ENCODE results near the gene PHF13. TPM values are rescaled to one million over a fixed set of nuclear protein-coding genes. Genes with fewer than 3 reads are reported as not detected.

The PHF13 gene
- total and polyA plus RNA-seq, 9 of the 15 experiments (the other 6 are each of a cell fraction or from before 2014, with no cell fraction given) = 1.8 to 36.1 (median 11.7) TPM

DNA sequence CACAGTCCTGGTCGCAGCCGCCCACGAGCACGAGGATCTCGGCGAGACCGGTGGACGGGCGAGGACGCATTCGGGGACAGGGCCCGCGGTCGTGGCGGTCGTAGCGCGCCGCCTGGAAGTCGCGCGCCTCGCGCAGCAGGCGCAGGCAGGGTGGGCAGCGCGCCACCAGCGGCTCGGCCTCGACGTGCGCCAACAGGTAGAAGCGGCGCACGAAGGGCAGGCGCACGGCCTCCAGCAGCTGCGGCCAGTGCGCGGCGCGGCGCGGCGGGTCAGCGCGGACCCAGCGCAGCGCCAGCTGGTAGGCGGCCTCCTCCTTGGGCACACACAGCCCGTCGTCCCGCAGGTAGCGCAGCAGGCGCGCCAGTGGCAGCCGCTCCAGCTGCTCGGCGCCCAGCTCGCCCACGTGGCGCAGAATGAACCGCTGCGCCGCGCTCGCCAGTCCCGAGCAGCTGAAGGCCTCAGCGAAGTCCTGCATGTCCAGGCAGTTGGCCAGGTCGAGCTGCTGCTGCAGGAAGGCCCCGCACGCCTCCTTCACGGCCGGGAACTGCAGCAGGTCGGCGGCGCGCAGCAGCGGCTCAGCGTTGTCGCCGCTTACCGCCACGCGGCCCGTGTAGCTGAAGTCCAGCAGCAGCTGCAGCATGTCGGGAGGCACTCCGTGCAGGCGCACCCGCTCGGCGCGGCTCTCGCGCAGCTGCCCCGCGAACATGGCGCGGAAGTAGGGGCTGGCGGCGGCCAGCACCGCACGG, 11.4 kb upstream of the PHF13 start (continued):
- TF ChIP-seq JUND (IDR thresholded peaks at IDR 0.05; ENCODE audit: borderline replicate concordance, low read depth, low read length) = no peak
- no peak for TF ChIP-seq JUND (tag; IDR thresholded peaks at IDR 0.05; ENCODE audit: borderline replicate concordance, low read depth, low read length)
- no peak for TF ChIP-seq SMARCA4 (IDR thresholded peaks at IDR 0.05)
- no peak for TF ChIP-seq ETV1 (tag; conservative IDR thresholded peaks at IDR 0.05; ENCODE audit: low read depth)
- TF ChIP-seq SRSF9 (IDR thresholded peaks at IDR 0.05; ENCODE audit: borderline replicate concordance, low read depth, low read length) = no peak
- TF ChIP-seq SP1 (CRISPR knock-in tag; IDR thresholded peaks at IDR 0.05) = no peak
- TF ChIP-seq SMAD2 (IDR thresholded peaks at IDR 0.05; ENCODE audit: low read depth, low read length) = no peak
- TF ChIP-seq, protein P1, sequence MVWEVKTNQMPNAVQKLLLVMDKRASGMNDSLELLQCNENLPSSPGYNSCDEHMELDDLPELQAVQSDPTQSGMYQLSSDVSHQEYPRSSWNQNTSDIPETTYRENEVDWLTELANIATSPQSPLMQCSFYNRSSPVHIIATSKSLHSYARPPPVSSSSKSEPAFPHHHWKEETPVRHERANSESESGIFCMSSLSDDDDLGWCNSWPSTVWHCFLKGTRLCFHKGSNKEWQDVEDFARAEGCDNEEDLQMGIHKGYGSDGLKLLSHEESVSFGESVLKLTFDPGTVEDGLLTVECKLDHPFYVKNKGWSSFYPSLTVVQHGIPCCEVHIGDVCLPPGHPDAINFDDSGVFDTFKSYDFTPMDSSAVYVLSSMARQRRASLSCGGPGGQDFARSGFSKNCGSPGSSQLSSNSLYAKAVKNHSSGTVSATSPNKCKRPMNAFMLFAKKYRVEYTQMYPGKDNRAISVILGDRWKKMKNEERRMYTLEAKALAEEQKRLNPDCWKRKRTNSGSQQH (CRISPR knock-in tag; IDR thresholded peaks at IDR 0.05) = no peak
- TF ChIP-seq, protein P2, sequence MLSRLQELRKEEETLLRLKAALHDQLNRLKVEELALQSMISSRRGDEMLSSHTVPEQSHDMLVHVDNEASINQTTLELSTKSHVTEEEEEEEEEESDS (CRISPR knock-in tag; IDR thresholded peaks at IDR 0.05) = no peak
- no peak for TF ChIP-seq MTA1 (IDR thresholded peaks at IDR 0.05; ENCODE audit: borderline replicate concordance)
- TF ChIP-seq ASH1L (IDR thresholded peaks at IDR 0.05; ENCODE audit: borderline replicate concordance, low read depth, partially characterized antibody) = no peak
- no peak for TF ChIP-seq ZNF184 (CRISPR knock-in tag; IDR thresholded peaks at IDR 0.05)
- no peak for TF ChIP-seq CEBPG (CRISPR knock-in tag; IDR thresholded peaks at IDR 0.05)
- no peak for TF ChIP-seq CEBPG (tag; conservative IDR thresholded peaks at IDR 0.05 in 1 of 2, IDR thresholded peaks at IDR 0.05 in 1 of 2)
- no peak for TF ChIP-seq ZNF445 (CRISPR knock-in tag; IDR thresholded peaks at IDR 0.05; ENCODE audit: low read depth)
- no peak for TF ChIP-seq ESRRB (CRISPR knock-in tag; IDR thresholded peaks at IDR 0.05; ENCODE audit: borderline replicate concordance)
- no peak for TF ChIP-seq EZH2 (IDR thresholded peaks at IDR 0.05; ENCODE audit: borderline replicate concordance, low read depth, low read length)
- TF ChIP-seq YY1 (IDR thresholded peaks at IDR 0.05; ENCODE audit: borderline replicate concordance in 1 of 3, control insufficient read depth in 1 of 3, extremely low read depth in 1 of 3, insufficient read depth in 3 of 3, insufficient read length in 1 of 3, insufficient replicate concordance in 2 of 3, low read depth in 1 of 3, low read length in 2 of 3) = peak; percentile 14 to 73 (median 58)
- no peak for TF ChIP-seq BCL6 (CRISPR knock-in tag; IDR thresholded peaks at IDR 0.05)
- no peak for TF ChIP-seq FOXK1 (CRISPR knock-in tag; IDR thresholded peaks at IDR 0.05; ENCODE audit: borderline replicate concordance)
- no peak for TF ChIP-seq HNRNPUL1 (IDR thresholded peaks at IDR 0.05; ENCODE audit: low read length)
- TF ChIP-seq TAL1 (IDR thresholded peaks at IDR 0.05) = no peak
- TF ChIP-seq, protein P3, sequence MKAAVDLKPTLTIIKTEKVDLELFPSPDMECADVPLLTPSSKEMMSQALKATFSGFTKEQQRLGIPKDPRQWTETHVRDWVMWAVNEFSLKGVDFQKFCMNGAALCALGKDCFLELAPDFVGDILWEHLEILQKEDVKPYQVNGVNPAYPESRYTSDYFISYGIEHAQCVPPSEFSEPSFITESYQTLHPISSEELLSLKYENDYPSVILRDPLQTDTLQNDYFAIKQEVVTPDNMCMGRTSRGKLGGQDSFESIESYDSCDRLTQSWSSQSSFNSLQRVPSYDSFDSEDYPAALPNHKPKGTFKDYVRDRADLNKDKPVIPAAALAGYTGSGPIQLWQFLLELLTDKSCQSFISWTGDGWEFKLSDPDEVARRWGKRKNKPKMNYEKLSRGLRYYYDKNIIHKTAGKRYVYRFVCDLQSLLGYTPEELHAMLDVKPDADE (conservative IDR thresholded peaks at IDR 0.05; ENCODE audit: control insufficient read depth, low read depth, low read length) = peak; percentile 50
- TF ChIP-seq, protein P4, sequence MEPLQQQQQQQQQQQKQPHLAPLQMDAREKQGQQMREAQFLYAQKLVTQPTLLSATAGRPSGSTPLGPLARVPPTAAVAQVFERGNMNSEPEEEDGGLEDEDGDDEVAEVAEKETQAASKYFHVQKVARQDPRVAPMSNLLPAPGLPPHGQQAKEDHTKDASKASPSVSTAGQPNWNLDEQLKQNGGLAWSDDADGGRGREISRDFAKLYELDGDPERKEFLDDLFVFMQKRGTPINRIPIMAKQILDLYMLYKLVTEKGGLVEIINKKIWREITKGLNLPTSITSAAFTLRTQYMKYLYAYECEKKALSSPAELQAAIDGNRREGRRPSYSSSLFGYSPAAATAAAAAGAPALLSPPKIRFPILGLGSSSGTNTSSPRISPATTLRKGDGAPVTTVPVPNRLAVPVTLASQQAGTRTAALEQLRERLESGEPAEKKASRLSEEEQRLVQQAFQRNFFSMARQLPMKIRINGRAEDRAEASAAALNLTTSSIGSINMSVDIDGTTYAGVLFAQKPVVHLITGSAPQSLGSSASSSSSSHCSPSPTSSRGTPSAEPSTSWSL (CRISPR knock-in tag; IDR thresholded peaks at IDR 0.05; ENCODE audit: borderline replicate concordance) = 0 out of 2 replicates have a peak, but pooled peaks have one; percentile 26
- no peak for TF ChIP-seq PML (IDR thresholded peaks at IDR 0.05; ENCODE audit: low read length)

Data from K562 (cell line).